Common myeloid progenitor, CD34-positive (primary cell): Measurements from ENCODE around the gene PMS2.
"Not testable (repeated sequence)": the region's sequence is repeated elsewhere in the genome, so short reads cannot be mapped to it uniquely, and the experiment has no call there.

ENCODE experiments used
- CTCF ChIA-PET: fragments of 350-600 bp; sonication (Branson Sonifier 250); formaldehyde crosslinking; loops from one replicate; lab custom pipeline; 2021; ENCODE audit warnings: antibody characterized with exemption; lab: Charles Lee
- POLR2A ChIA-PET: fragments of 350-600 bp; sonication (Branson Sonifier 250); formaldehyde crosslinking; loops from one replicate; lab custom pipeline; 2021; ENCODE audit warnings: antibody characterized with exemption; lab: Charles Lee
- DNase-seq, 3 donors: peaks; one replicate each; pipeline versions ENCODE4 v3.0.0 to v3.0.0-alpha.2; 2013
- H3K27ac ChIP-seq, 2 experiments: 1 replicate in 1 of 2; 2 replicates in 1 of 2; pipeline ENCODE4 v1.7.0; 2013; ENCODE audit warnings: inconsistent platforms in 2 of 2, low read length in 2 of 2, mild to moderate bottlenecking in 2 of 2, low read depth in 1 of 2, moderate library complexity in 1 of 2; ENCODE audit not compliant: severe bottlenecking in 2 of 2, insufficient read depth in 1 of 2, poor library complexity in 1 of 2
- H3K27me3 ChIP-seq, 5 experiments: replicated peaks in 2 of 5; 1 replicate in 3 of 5; 2 replicates in 2 of 5; pipeline versions ENCODE4 v1.6.1 to v1.7.0; 2013; ENCODE audit warnings: low read length in 4 of 5, mild to moderate bottlenecking in 2 of 5, moderate library complexity in 2 of 5, inconsistent platforms in 1 of 5; ENCODE audit not compliant: insufficient read depth in 5 of 5, control insufficient read depth in 4 of 5
- H3K36me3 ChIP-seq, 4 experiments: 1 replicate in 2 of 4; 2 replicates in 2 of 4; pipeline versions ENCODE4 v1.6.1 to v1.7.0; 2013; ENCODE audit warnings: low read length in 3 of 4, control low read depth in 1 of 4, mild to moderate bottlenecking in 1 of 4; ENCODE audit not compliant: control insufficient read depth in 4 of 4, insufficient read depth in 4 of 4
- H3K4me1 ChIP-seq, 4 experiments: 1 replicate in 3 of 4; 2 replicates in 1 of 4; pipeline versions ENCODE4 v1.6.1 to v1.7.1; 2013; ENCODE audit warnings: low read length in 3 of 4, mild to moderate bottlenecking in 3 of 4, control low read depth in 1 of 4, inconsistent platforms in 1 of 4, moderate library complexity in 1 of 4; ENCODE audit not compliant: control insufficient read depth in 4 of 4, insufficient read depth in 4 of 4; ENCODE audit errors: control extremely low read depth in 1 of 4
- H3K4me3 ChIP-seq, 7 experiments: 1 replicate in 4 of 7; 2 replicates in 3 of 7; pipeline versions ENCODE4 v1.5.1 to v1.7.0; 2013; ENCODE audit warnings: mild to moderate bottlenecking in 7 of 7, low read length in 6 of 7, moderate library complexity in 6 of 7, inconsistent platforms in 2 of 7, low read depth in 2 of 7, control low read depth in 1 of 7; ENCODE audit not compliant: insufficient read depth in 4 of 7, control insufficient read depth in 1 of 7; ENCODE audit errors: extremely low read depth in 1 of 7
- H3K9me3 ChIP-seq, 5 experiments: 1 replicate in 4 of 5; 2 replicates in 1 of 5; pipeline versions ENCODE4 v1.6.1 to v1.7.1; 2013; ENCODE audit warnings: low read length in 4 of 5, mild to moderate bottlenecking in 2 of 5, inconsistent platforms in 1 of 5, low read depth in 1 of 5, moderate library complexity in 1 of 5; ENCODE audit not compliant: control insufficient read depth in 4 of 5, insufficient read depth in 2 of 5; ENCODE audit errors: control extremely low read depth in 1 of 5
- whole genome bisulfite sequencing: methylation state at CpG from one replicate; pipeline ENCODE4 v1.1.5; 2013; ENCODE audit not compliant: insufficient coverage; 5-methylcytosine and 5-hydroxymethylcytosine counted together

PMS2 gene

GRCh38 chr7:5934945-5935450, 73.9 kb downstream of the PMS2 start:
- H3K4me3 ChIP-seq, H3K4me1 ChIP-seq, H3K27ac ChIP-seq, POLR2A ChIA-PET, CTCF ChIA-PET, H3K36me3 ChIP-seq, H3K9me3 ChIP-seq, H3K27me3 ChIP-seq, DNase-seq: not testable (repeated sequence)
- WGBS, result no CpG with 5 or more reads among the region's 17 CpGs

- WGBS, result no CpG with 5 or more reads among the region's 13 CpGs
- POLR2A ChIA-PET, H3K36me3 ChIP-seq, CTCF ChIA-PET, H3K27me3 ChIP-seq, H3K9me3 ChIP-seq, H3K4me3 ChIP-seq, DNase-seq, H3K27ac ChIP-seq, H3K4me1 ChIP-seq: not testable (repeated sequence)
These were observed 76.8 kb downstream of the PMS2 start for GRCh38 chr7:5931905-5932644.

- 98% methylated on average over 10 of the region's 14 CpGs for WGBS
- CTCF ChIA-PET, H3K4me3 ChIP-seq, H3K36me3 ChIP-seq, H3K27me3 ChIP-seq, H3K27ac ChIP-seq, POLR2A ChIA-PET, H3K4me1 ChIP-seq, H3K9me3 ChIP-seq, DNase-seq: not testable (repeated sequence)
These were observed 77.6 kb downstream of the PMS2 start for GRCh38 chr7:5931250-5931649.

GRCh38 chr7:5930290-5930689, 78.6 kb downstream of the PMS2 start:
- H3K27me3 ChIP-seq, POLR2A ChIA-PET, H3K27ac ChIP-seq, H3K4me3 ChIP-seq, CTCF ChIA-PET, H3K9me3 ChIP-seq, H3K36me3 ChIP-seq, H3K4me1 ChIP-seq, DNase-seq: not testable (repeated sequence)
- WGBS, result no CpG with 5 or more reads among the region's 10 CpGs

GRCh38 chr7:5926263-5926870, 82.5 kb downstream of the PMS2 start:
- DNase-seq, H3K9me3 ChIP-seq, H3K4me1 ChIP-seq, CTCF ChIA-PET, POLR2A ChIA-PET, H3K4me3 ChIP-seq, H3K27ac ChIP-seq, H3K36me3 ChIP-seq, H3K27me3 ChIP-seq: not testable (repeated sequence)
- no CpG with 5 or more reads among the region's 13 CpGs for WGBS

- H3K4me1 ChIP-seq, H3K9me3 ChIP-seq, H3K27ac ChIP-seq, H3K4me3 ChIP-seq, H3K36me3 ChIP-seq, H3K27me3 ChIP-seq, CTCF ChIA-PET, POLR2A ChIA-PET, DNase-seq: not testable (repeated sequence)
- no CpG with 5 or more reads among the region's 12 CpGs for whole genome bisulfite sequencing
These were observed 84.2 kb downstream of the PMS2 start for GRCh38 chr7:5924630-5925029.

- H3K27me3 ChIP-seq, H3K27ac ChIP-seq, H3K36me3 ChIP-seq, H3K9me3 ChIP-seq, POLR2A ChIA-PET, H3K4me3 ChIP-seq, H3K4me1 ChIP-seq, CTCF ChIA-PET, DNase-seq: not testable (repeated sequence)
- no CpG with 5 or more reads among the region's 2 CpGs for WGBS
These were observed 84.7 kb downstream of the PMS2 start for GRCh38 chr7:5924180-5924579.
